ENCODE data around the gene ADD1.

- TF ChIP-seq, protein P1, sequence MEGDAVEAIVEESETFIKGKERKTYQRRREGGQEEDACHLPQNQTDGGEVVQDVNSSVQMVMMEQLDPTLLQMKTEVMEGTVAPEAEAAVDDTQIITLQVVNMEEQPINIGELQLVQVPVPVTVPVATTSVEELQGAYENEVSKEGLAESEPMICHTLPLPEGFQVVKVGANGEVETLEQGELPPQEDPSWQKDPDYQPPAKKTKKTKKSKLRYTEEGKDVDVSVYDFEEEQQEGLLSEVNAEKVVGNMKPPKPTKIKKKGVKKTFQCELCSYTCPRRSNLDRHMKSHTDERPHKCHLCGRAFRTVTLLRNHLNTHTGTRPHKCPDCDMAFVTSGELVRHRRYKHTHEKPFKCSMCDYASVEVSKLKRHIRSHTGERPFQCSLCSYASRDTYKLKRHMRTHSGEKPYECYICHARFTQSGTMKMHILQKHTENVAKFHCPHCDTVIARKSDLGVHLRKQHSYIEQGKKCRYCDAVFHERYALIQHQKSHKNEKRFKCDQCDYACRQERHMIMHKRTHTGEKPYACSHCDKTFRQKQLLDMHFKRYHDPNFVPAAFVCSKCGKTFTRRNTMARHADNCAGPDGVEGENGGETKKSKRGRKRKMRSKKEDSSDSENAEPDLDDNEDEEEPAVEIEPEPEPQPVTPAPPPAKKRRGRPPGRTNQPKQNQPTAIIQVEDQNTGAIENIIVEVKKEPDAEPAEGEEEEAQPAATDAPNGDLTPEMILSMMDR (conservative IDR thresholded peaks at IDR 0.05), result no peak
- no peak for TF ChIP-seq EZH2 (IDR thresholded peaks at IDR 0.05; ENCODE audit: low read depth)
Measured at GRCh38 chr4:2936773-2937145, 93.1 kb downstream of the ADD1 start.
